HG03342 (cell line): ENCODE measurements around the gene FAM9C.

Experiments
- ATAC-seq: cut with Tn5 transposase; IDR thresholded peaks from one replicate; pipeline ENCODE4 v1.9.1; 2021; ENCODE audit warnings: mild to moderate bottlenecking, moderate library complexity; ENCODE audit not compliant: unreplicated experiment

FAM9C gene

GRCh38 chrX:12986164-12986779, 58.1 kb downstream of the FAM9C start:
- peak; percentile 41 for ATAC-seq
